K562 (cell line): ENCODE data around the gene MYCN. TPM values are rescaled to one million over a fixed set of nuclear protein-coding genes. Genes with fewer than 3 reads are reported as not detected.
A peak's percentile ranks its signal among the peaks of the same experiment; 100 is the strongest.

Experiments used
- ATAC-seq: fragments of 200-7000 bp; cut with Tn5 transposase; 3 replicates; pipeline ENCODE4 v1.9.1; 2020; ENCODE audit warnings: moderate library complexity
- BruUV-seq: library from RNA; stranded (reverse); fragments of 400-500 nt; replicated peaks from 2 replicates; lab custom pipeline; 2021; lab: Mats Ljungman, UMichigan
- CTCF ChIA-PET: fragments of 300-600 bp; formaldehyde crosslinking; extraction: SDS; loops from one replicate; lab custom pipeline; 2021; ENCODE audit warnings: low intra/inter-chr PET ratio; lab: Yijun Ruan, JAX
- POLR2A ChIA-PET: fragments of 300-600, 350-650 bp; sonication (Branson Sonifier 250); formaldehyde crosslinking; extraction: SDS; loops from one replicate; lab custom pipeline; 2021; ENCODE audit warnings: antibody characterized with exemption, inconsistent platforms; lab: Yijun Ruan, JAX
- DNase-seq, 4 experiments: peaks; one replicate each; pipeline versions ENCODE4 v3.0.0 to v3.0.0-alpha.2; 2011 to 2018; ENCODE audit warnings: low spot score in 3 of 4, mixed read lengths in 3 of 4; ENCODE audit errors: extremely low read depth in 1 of 4
- FAIRE-seq: peaks from 2 replicates; lab custom pipeline; 2011; peaks lifted over from hg19 to GRCh38; lab: Jason Lieb, UNC
- H2AFZ ChIP-seq: 2 replicates; pipeline ENCODE4 v1.6.0; 2011; ENCODE audit warnings: low read depth, low read length, control low read depth, inconsistent platforms
- H3K27ac ChIP-seq: fragments of 200-600 bp; 3 replicates; pipeline ENCODE4 v1.8.0; 2011; ENCODE audit warnings: low read depth, mild to moderate bottlenecking, control low read depth, inconsistent platforms, low read length, moderate library complexity, mixed read lengths; ENCODE audit errors: extremely low read depth
- H3K27me3 ChIP-seq, 2 experiments: fragments of 300-600 bp in 1 of 2; 2 replicates in 1 of 2; 3 replicates in 1 of 2; pipeline versions ENCODE4 v1.6.0 to v1.8.0; 2011; ENCODE audit warnings: inconsistent platforms in 2 of 2, low read length in 2 of 2, mild to moderate bottlenecking in 1 of 2, mixed read lengths in 1 of 2, moderate library complexity in 1 of 2; ENCODE audit not compliant: control insufficient read depth in 2 of 2, insufficient read depth in 2 of 2
- H3K36me3 ChIP-seq: fragments of 300-600 bp; 3 replicates; pipeline ENCODE4 v1.8.0; 2011; ENCODE audit warnings: mild to moderate bottlenecking, low read length, inconsistent platforms; ENCODE audit not compliant: control insufficient read depth, insufficient read depth
- H3K4me1 ChIP-seq, 2 experiments: fragments of 200-600 bp in 1 of 2; replicated peaks in 1 of 2; 2 replicates in 1 of 2; 3 replicates in 1 of 2; pipeline versions ENCODE4 v1.5.1 to v1.8.0; 2011; ENCODE audit warnings: inconsistent platforms in 2 of 2, low read length in 2 of 2, mild to moderate bottlenecking in 1 of 2, mixed read lengths in 1 of 2, moderate library complexity in 1 of 2; ENCODE audit not compliant: control insufficient read depth in 2 of 2, insufficient read depth in 2 of 2
- H3K4me2 ChIP-seq: 2 replicates; pipeline ENCODE4 v1.6.1; 2011; ENCODE audit warnings: low read length, control low read depth, inconsistent platforms, mixed read lengths; ENCODE audit not compliant: insufficient read depth
- H3K4me3 ChIP-seq: fragments of 200-600 bp; sonication (generic), shearing (Covaris generic); 2 replicates; pipeline ENCODE4 v1.5.1; 2016; ENCODE audit warnings: control low read depth, inconsistent platforms
- H3K79me2 ChIP-seq: fragments of 200-600 bp; 3 replicates; pipeline ENCODE4 v1.8.0; 2011; ENCODE audit warnings: low read length, inconsistent platforms; ENCODE audit not compliant: control insufficient read depth, insufficient read depth
- H3K9ac ChIP-seq, 2 experiments: 2 replicates each; pipeline versions ENCODE4 v1.6.0 to v1.6.1; 2011; ENCODE audit warnings: low read depth in 2 of 2, low read length in 2 of 2, control low read depth in 1 of 2, inconsistent platforms in 1 of 2, mild to moderate bottlenecking in 1 of 2, mixed read lengths in 1 of 2; ENCODE audit not compliant: insufficient read depth in 1 of 2
- H3K9me1 ChIP-seq: one replicate; pipeline ENCODE4 v1.6.0; 2011; ENCODE audit warnings: inconsistent platforms, mild to moderate bottlenecking, low read length, moderate library complexity; ENCODE audit not compliant: control insufficient read depth, insufficient read depth
- H3K9me3 ChIP-seq: replicated peaks from 2 replicates; pipeline ENCODE4 v1.5.1; 2011; ENCODE audit warnings: low read depth, low read length, inconsistent platforms; ENCODE audit not compliant: control insufficient read depth, insufficient read depth
- H4K20me1 ChIP-seq: replicated peaks from 2 replicates; pipeline ENCODE4 v1.6.1; 2011; ENCODE audit warnings: low read length, inconsistent platforms, mixed read lengths; ENCODE audit not compliant: control insufficient read depth, insufficient read depth
- ARID2 ChIP-seq: fragments of 450-650 bp; IDR thresholded peaks from 2 replicates; pipeline ENCODE4 v1.6.1; 2017; ENCODE audit warnings: antibody characterized with exemption, mild to moderate bottlenecking
- E2F1 ChIP-seq: sonication (generic); formaldehyde crosslinking; IDR thresholded peaks from 2 replicates; pipeline ENCODE4 v1.8.1; 2023; ENCODE audit warnings: mild to moderate bottlenecking, missing genetic modification reagents, moderate library complexity
- HMGN3 ChIP-seq: IDR thresholded peaks from 2 replicates; pipeline ENCODE4 v1.6.1; 2011; ENCODE audit warnings: borderline replicate concordance, low read depth, mild to moderate bottlenecking, mixed read lengths, low read length; ENCODE audit not compliant: insufficient read length; ENCODE audit errors: extremely low read depth
- HNRNPK ChIP-seq: fragments of 200-400 bp; formaldehyde crosslinking; IDR thresholded peaks from one replicate; pipeline ENCODE4 v1.6.1; 2018; ENCODE audit warnings: mild to moderate bottlenecking, low read depth, low read length; ENCODE audit not compliant: poor library complexity, severe bottlenecking
- PTRF ChIP-seq: fragments of 450-650 bp; IDR thresholded peaks from 2 replicates; pipeline ENCODE4 v1.6.1; 2016; ENCODE audit warnings: mild to moderate bottlenecking, missing genetic modification characterization, missing compliant biosample characterization
- RB1 ChIP-seq: fragments of 450-650 bp; IDR thresholded peaks from 2 replicates; pipeline ENCODE4 v1.6.1; 2017; ENCODE audit warnings: low read depth, mild to moderate bottlenecking
- RFX1 ChIP-seq: fragments of 450-650 bp; IDR thresholded peaks from 2 replicates; pipeline ENCODE4 v1.6.1; 2016; ENCODE audit warnings: mild to moderate bottlenecking, moderate library complexity
- SRSF3 ChIP-seq: fragments of 200-400 bp; formaldehyde crosslinking; IDR thresholded peaks from 2 replicates; pipeline ENCODE4 v1.6.1; 2016; ENCODE audit warnings: mild to moderate bottlenecking, low read length, moderate library complexity; ENCODE audit not compliant: insufficient read depth
- STAT5B ChIP-seq: fragments of 250-450 bp; sonication (Bioruptor Pico); IDR thresholded peaks from 2 replicates; pipeline ENCODE4 v1.8.0; 2021; ENCODE audit warnings: mild to moderate bottlenecking, inconsistent platforms
- TEAD1 ChIP-seq, 2 experiments: fragments of 450-650 bp in 1 of 2; sonication (generic) in 1 of 2; formaldehyde crosslinking; IDR thresholded peaks; 2 replicates each; pipeline versions ENCODE4 v1.4.0 to v1.8.0; 2020 to 2022; ENCODE audit warnings: mild to moderate bottlenecking in 2 of 2, missing genetic modification reagents in 1 of 2
- TGIF2 ChIP-seq: sonication (generic); formaldehyde crosslinking; IDR thresholded peaks from 2 replicates; pipeline ENCODE4 v1.8.1; 2022; ENCODE audit warnings: mild to moderate bottlenecking, missing genetic modification reagents, moderate library complexity
- YBX1 ChIP-seq: fragments of 450-650 bp; IDR thresholded peaks from 2 replicates; pipeline ENCODE4 v1.7.1; 2016; ENCODE audit warnings: mild to moderate bottlenecking
- ZEB2 ChIP-seq: fragments of 450-650 bp; IDR thresholded peaks from 2 replicates; pipeline ENCODE4 v1.6.1; 2016
- ZFPM2 ChIP-seq: fragments of 250-450 bp; sonication (Bioruptor Pico); IDR thresholded peaks from 2 replicates; pipeline ENCODE4 v1.5.1; 2022; ENCODE audit warnings: mild to moderate bottlenecking
- WGBS: fragments of 100-300 bp; shearing (Covaris generic); methylation state at CpG from one replicate; pipeline ENCODE4 v1.1.6; 2016; ENCODE audit warnings: low coverage, mixed read lengths; ENCODE audit not compliant: insufficient coverage; ENCODE audit errors: missing lambda C conversion rate; 5-methylcytosine and 5-hydroxymethylcytosine counted together
- in situ Hi-C: fragments of 300-500 bp; cut with MboI; formaldehyde crosslinking; loops from 4 replicates; pipeline ENCODE4 v1.15.0; 2018; ENCODE audit warnings: inconsistent platforms, mixed read lengths
- intact Hi-C: fragments of 100-400 bp; cut with micrococcal nuclease; formaldehyde crosslinking; loops from 2 replicates; pipeline ENCODE4 v1.14.2; 2022
- polyA plus RNA-seq, 8 experiments: library from polyadenylated mRNA; depleted of rRNA in 4 of 8; stranded (reverse) in 5 of 8; unstranded in 3 of 8; fragments of >200 nt; fragmentation: Nextera tagmentation in 2 of 8; fragmentation: Illumina TruSeq in 1 of 8; extraction: Ambion mirVana in 2 of 8; extraction: Trizol in 1 of 8; gene quantifications; 2 replicates each; pipeline versions ENCODE4 v1.2.1 to v1.2.3, GENCODE V29; 2011 to 2014; ENCODE audit warnings: inconsistent platforms in 1 of 8, missing spikeins in 1 of 8
- total RNA-seq, 7 experiments: library from RNA; depleted of rRNA in 6 of 7; stranded (reverse); fragments of >200 nt in 6 of 7; fragmentation: Illumina TruSeq in 2 of 7; extraction: Trizol in 2 of 7; gene quantifications; 2 replicates each; pipeline versions ENCODE4 v1.2.1 to v1.2.3, GENCODE V29; 2011 to 2021; ENCODE audit warnings: low replicate concordance in 1 of 7

The MYCN gene
- total and polyA plus RNA-seq, 9 of the 15 experiments (the other 6 are each of a cell fraction or from before 2014, with no cell fraction given): not detected

- Histone ChIP-seq H3K4me2 (no peak overlapping the region), H3K27ac (no peak overlapping the region), H3K79me2 (no peaks in the 10 kb centered on the region), H2AFZ (no peak overlapping the region), H3K9ac (no peak overlapping the region; a peak in 1 of 4 replicates), H3K4me1 (no peaks in the 10 kb centered on the region), H3K4me3 (no peak overlapping the region), H3K27me3 (peaks cover under 1 to 43% of the 10 kb centered on the region in 2 experiments; a peak in 3 of 5 replicates), H3K9me3 (no peaks in the 10 kb centered on the region), H3K36me3 (no peaks in the 10 kb centered on the region), H4K20me1 (no peaks in the 10 kb centered on the region)
- DNase-seq (no peak), FAIRE-seq (no peak)
- in situ Hi-C loops: no loop called here
- no TSS peak for BruUV-seq
- POLR2A ChIA-PET: interaction anchor here (0.6 kb wide), 1 partner anchor 13 kb away, joined by 3 read pairs; no protein-coding TSS in a partner anchor
- WGBS: 1% methylated on average over 36 of the region's 43 CpGs
- CTCF ChIA-PET: no interaction called here
- TF ChIP-seq RFX1 (peak; percentile 15; the same call in 1 of the 2 replicates), TEAD1 (CRISPR knock-in tag; IDR thresholded peaks at IDR 0.05) (no peak)
- TF ChIP-seq, all 486 proteins: peak for 1
- H3K9me1 ChIP-seq: no peaks in the 10 kb centered on the region
- no peak; the same call in 2 of the 3 replicates for ATAC-seq
- intact Hi-C loops: no loop called here
Measured at GRCh38 chr2:15984368-15985255, 44.3 kb downstream of the MYCN start.

- no peak overlapping the region for H3K4me2 ChIP-seq
- ChIA-PET CTCF (no interaction called here), POLR2A (no interaction called here)
- FAIRE-seq (no peak), ATAC-seq (no peak), DNase-seq (no peak)
- H3K9me1 ChIP-seq: no peaks in the 10 kb centered on the region
- TF ChIP-seq YBX1 (no peak), RB1 (no peak), ARID2 (no peak), SRSF3 (no peak), PTRF (no peak), ZFPM2 (no peak), HNRNPK (no peak), HMGN3 (no peak), E2F1 (no peak), ZEB2 (no peak), STAT5B (CRISPR knock-in tag) (no peak), TGIF2 (CRISPR knock-in tag) (no peak)
- no peak overlapping the region for H3K9ac ChIP-seq
- no peak overlapping the region; the same call in 2 of the 3 replicates for H3K27ac ChIP-seq
- no peak overlapping the region for H3K4me3 ChIP-seq
- WGBS: 0% methylated on average over 7 of the region's 7 CpGs
- H3K79me2 ChIP-seq: no peaks in the 10 kb centered on the region
- no peaks in the 10 kb centered on the region for H3K4me1 ChIP-seq
- no peaks in the 10 kb centered on the region for H3K9me3 ChIP-seq
- H2AFZ ChIP-seq: no peak overlapping the region
- BruUV-seq: no TSS peak
- no peaks in the 10 kb centered on the region for H3K36me3 ChIP-seq
- peaks cover 4 to 45% of the 10 kb centered on the region in 2 experiments; a peak in 3 of 5 replicates for H3K27me3 ChIP-seq
- intact Hi-C loops (no loop called here), in situ Hi-C loops (no loop called here)
- H4K20me1 ChIP-seq: no peaks in the 10 kb centered on the region
Measured at GRCh38 chr2:15985531-15985930, 45.2 kb downstream of the MYCN start.
